IMR-90 (cell line): ENCODE results near the gene ERCC1. TPM values are rescaled to one million over a fixed set of nuclear protein-coding genes. Genes with fewer than 3 reads are reported as not detected.

Experiments used
- ATAC-seq: fragments of 200-7000 bp; cut with Tn5 transposase; 2 replicates; pipeline ENCODE4 v1.9.1; 2020; ENCODE audit warnings: low read depth, mild to moderate bottlenecking, moderate library complexity
- BruUV-seq: library from RNA; stranded (reverse); fragments of 400-500 nt; replicated peaks from 2 replicates; lab custom pipeline; 2021; lab: Mats Ljungman, UMichigan
- CTCF ChIA-PET: fragments of 300-600 bp; formaldehyde crosslinking; extraction: SDS; loops from one replicate; lab custom pipeline; 2021; ENCODE audit warnings: antibody characterized with exemption; lab: Yijun Ruan, JAX
- POLR2A ChIA-PET: fragments of 300-600 bp; sonication (Branson Sonifier 250); formaldehyde crosslinking; loops from one replicate; lab custom pipeline; 2022; ENCODE audit warnings: antibody characterized with exemption; ENCODE audit not compliant: unreplicated experiment; lab: Charles Lee
- DNase-seq: peaks from one replicate; pipeline ENCODE4 v3.0.0; 2013
- H2AFZ ChIP-seq: replicated peaks from 2 replicates; pipeline ENCODE3; 2013; ENCODE audit warnings: low read length, mild to moderate bottlenecking; ENCODE audit not compliant: poor library complexity
- H2AK5ac ChIP-seq: 2 replicates; pipeline ENCODE4 v1.6.1; 2013; ENCODE audit warnings: low read depth, low read length, inconsistent platforms
- H2AK9ac ChIP-seq: replicated peaks from 2 replicates; pipeline ENCODE3; 2013; ENCODE audit warnings: mild to moderate bottlenecking, low read depth, low read length, moderate library complexity; ENCODE audit not compliant: poor library complexity
- H2BK120ac ChIP-seq: 2 replicates; pipeline ENCODE4 v1.6.1; 2013; ENCODE audit warnings: low read depth, low read length, inconsistent platforms
- H2BK15ac ChIP-seq: 3 replicates; pipeline ENCODE4 v1.6.1; 2013; ENCODE audit warnings: low read depth, low read length, inconsistent platforms
- H2BK20ac ChIP-seq: 2 replicates; pipeline ENCODE4 v1.6.1; 2013; ENCODE audit warnings: low read depth, mild to moderate bottlenecking, inconsistent platforms, low read length, moderate library complexity
- H2BK5ac ChIP-seq: 2 replicates; pipeline ENCODE4 v1.6.1; 2013; ENCODE audit warnings: mild to moderate bottlenecking, low read depth, low read length, inconsistent platforms; ENCODE audit not compliant: poor library complexity, severe bottlenecking
- H3K14ac ChIP-seq: replicated peaks from 2 replicates; pipeline ENCODE4 v1.6.1; 2013; ENCODE audit warnings: low read depth, low read length, inconsistent platforms
- H3K18ac ChIP-seq: 2 replicates; pipeline ENCODE4 v1.6.1; 2013; ENCODE audit warnings: low read depth, low read length, control low read depth
- H3K23ac ChIP-seq: 2 replicates; pipeline ENCODE4 v1.6.1; 2013; ENCODE audit warnings: low read depth, low read length, inconsistent platforms
- H3K27ac ChIP-seq: 2 replicates; pipeline ENCODE4 v1.5.1; 2013; ENCODE audit warnings: mild to moderate bottlenecking, control low read depth, low read length; ENCODE audit not compliant: insufficient read depth
- H3K27me3 ChIP-seq: 2 replicates; pipeline ENCODE4 v1.6.1; 2013; ENCODE audit warnings: low read length; ENCODE audit not compliant: control insufficient read depth, insufficient read depth
- H3K36me3 ChIP-seq: 2 replicates; pipeline ENCODE4 v1.6.1; 2013; ENCODE audit warnings: low read length, mixed read lengths; ENCODE audit not compliant: control insufficient read depth, insufficient read depth
- H3K4ac ChIP-seq: 2 replicates; pipeline ENCODE4 v1.6.1; 2013; ENCODE audit warnings: low read depth, low read length, inconsistent platforms
- H3K4me1 ChIP-seq: 2 replicates; pipeline ENCODE4 v1.6.1; 2013; ENCODE audit warnings: low read length, mixed read lengths; ENCODE audit not compliant: control insufficient read depth, insufficient read depth
- H3K4me2 ChIP-seq: 2 replicates; pipeline ENCODE4 v1.6.1; 2013; ENCODE audit warnings: low read depth, mild to moderate bottlenecking, control low read depth, low read length, moderate library complexity
- H3K4me3 ChIP-seq: 2 replicates; pipeline ENCODE4 v1.5.1; 2013; ENCODE audit warnings: low read depth, mild to moderate bottlenecking, control low read depth, low read length, moderate library complexity; ENCODE audit not compliant: insufficient read depth
- H3K56ac ChIP-seq: 2 replicates; pipeline ENCODE4 v1.6.1; 2013; ENCODE audit warnings: low read length, inconsistent platforms; ENCODE audit not compliant: insufficient read depth; ENCODE audit errors: extremely low read depth
- H3K79me1 ChIP-seq, 2 experiments: 2 replicates each; pipeline ENCODE4 v1.6.1; 2013; ENCODE audit warnings: low read length in 2 of 2, inconsistent platforms in 1 of 2, low read depth in 1 of 2
- H3K9ac ChIP-seq: 2 replicates; pipeline ENCODE4 v1.6.1; 2013; ENCODE audit warnings: low read depth, low read length, control low read depth
- H3K9me1 ChIP-seq: 2 replicates; pipeline ENCODE4 v1.6.1; 2013; ENCODE audit warnings: low read length, inconsistent platforms; ENCODE audit not compliant: insufficient read depth
- H3K9me3 ChIP-seq: 2 replicates; pipeline ENCODE4 v1.6.1; 2013; ENCODE audit warnings: low read length; ENCODE audit not compliant: control insufficient read depth, insufficient read depth
- H4K20me1 ChIP-seq: 2 replicates; pipeline ENCODE4 v1.6.1; 2013; ENCODE audit warnings: low read length, inconsistent platforms; ENCODE audit not compliant: insufficient read depth
- H4K5ac ChIP-seq: 2 replicates; pipeline ENCODE4 v1.6.1; 2013; ENCODE audit warnings: mild to moderate bottlenecking, low read depth, low read length, control low read depth
- H4K8ac ChIP-seq, 2 experiments: 2 replicates each; pipeline ENCODE4 v1.6.1; 2013; ENCODE audit warnings: low read depth in 2 of 2, low read length in 2 of 2, control low read depth in 1 of 2, inconsistent platforms in 1 of 2
- H4K91ac ChIP-seq: 2 replicates; pipeline ENCODE4 v1.6.1; 2013; ENCODE audit warnings: low read depth, low read length, inconsistent platforms; ENCODE audit not compliant: insufficient read depth
- BHLHE40 ChIP-seq: fragments of 150-350 bp; IDR thresholded peaks from 2 replicates; pipeline ENCODE4 v1.6.1; 2016; ENCODE audit warnings: mild to moderate bottlenecking, low read depth, low read length
- CEBPB ChIP-seq: IDR thresholded peaks from 2 replicates; pipeline ENCODE4 v1.6.1; 2012; ENCODE audit warnings: low read depth, low read length, improper control_type of control experiment
- CHD1 ChIP-seq: IDR thresholded peaks from 2 replicates; pipeline ENCODE4 v1.6.1; 2012; ENCODE audit warnings: low read depth, low read length, improper control_type of control experiment
- CTCF ChIP-seq: conservative IDR thresholded peaks from 2 replicates; pipeline ENCODE4 v1.5.1; 2012; ENCODE audit warnings: mild to moderate bottlenecking, low read depth, low read length, improper control_type of control experiment
- ELK1 ChIP-seq: fragments of 150-350 bp; IDR thresholded peaks from 2 replicates; pipeline ENCODE4 v1.6.1; 2016; ENCODE audit warnings: low read depth, mild to moderate bottlenecking, low read length, moderate library complexity, borderline replicate concordance
- FOS ChIP-seq: fragments of 150-350 bp; IDR thresholded peaks from 2 replicates; pipeline ENCODE4 v1.6.1; 2016; ENCODE audit warnings: low read depth, low read length
- MAFK ChIP-seq: IDR thresholded peaks from 2 replicates; pipeline ENCODE4 v1.6.1; 2012; ENCODE audit warnings: low read depth, low read length, improper control_type of control experiment
- MAZ ChIP-seq: IDR thresholded peaks from 2 replicates; pipeline ENCODE4 v1.6.1; 2012; ENCODE audit warnings: low read depth, mild to moderate bottlenecking, low read length, improper control_type of control experiment, moderate library complexity, borderline replicate concordance
- MXI1 ChIP-seq: IDR thresholded peaks from 2 replicates; pipeline ENCODE4 v1.6.1; 2012; ENCODE audit warnings: low read depth, mild to moderate bottlenecking, low read length, moderate library complexity, borderline replicate concordance
- NFE2L2 ChIP-seq: fragments of 150-350 bp; IDR thresholded peaks from 2 replicates; pipeline ENCODE4 v1.6.1; 2016; ENCODE audit warnings: low read depth, mild to moderate bottlenecking, low read length
- POLR2A ChIP-seq: IDR thresholded peaks from 2 replicates; pipeline ENCODE4 v1.6.1; 2012; ENCODE audit warnings: mild to moderate bottlenecking, low read depth, low read length
- RAD21 ChIP-seq: IDR thresholded peaks from 2 replicates; pipeline ENCODE4 v1.6.1; 2012; ENCODE audit warnings: low read length, improper control_type of control experiment
- RCOR1 ChIP-seq: IDR thresholded peaks from 2 replicates; pipeline ENCODE4 v1.6.1; 2012; ENCODE audit warnings: mild to moderate bottlenecking, low read length, improper control_type of control experiment; ENCODE audit not compliant: insufficient replicate concordance
- RFX5 ChIP-seq: IDR thresholded peaks from 2 replicates; pipeline ENCODE4 v1.8.0; 2012; ENCODE audit warnings: low read depth, mild to moderate bottlenecking, low read length, moderate library complexity
- SMC3 ChIP-seq: fragments of 150-350 bp; IDR thresholded peaks from 2 replicates; pipeline ENCODE4 v1.6.1; 2016; ENCODE audit warnings: low read depth, mild to moderate bottlenecking, antibody characterized with exemption, low read length, moderate library complexity
- USF2 ChIP-seq: fragments of 150-350 bp; IDR thresholded peaks from 2 replicates; pipeline ENCODE4 v1.6.1; 2017; ENCODE audit warnings: mild to moderate bottlenecking, antibody characterized with exemption, low read length, low read depth
- WGBS, 2 experiments: methylation state at CpG; one replicate each; pipeline versions ENCODE4 v1.1.5 to v1.1.7; 2013; ENCODE audit warnings: missing lambda C conversion rate in 2 of 2; ENCODE audit not compliant: insufficient read length in 1 of 2; ENCODE audit errors: extremely low coverage in 2 of 2; 5-methylcytosine and 5-hydroxymethylcytosine counted together
- dilution Hi-C: fragments of 300-500 bp; cut with HindIII; formaldehyde crosslinking; loops from one replicate; pipeline ENCODE4 v1.14.3; 2018; ENCODE audit warnings: low sequenced_read_pairs; ENCODE audit not compliant: unreplicated experiment
- in situ Hi-C: fragments of 300-500 bp; cut with MboI; formaldehyde crosslinking; loops from 3 replicates; pipeline ENCODE4 v1.14.3; 2019; ENCODE audit warnings: low sequenced_read_pairs, inconsistent platforms, mixed read lengths
- intact Hi-C: fragments of 100-400 bp; cut with micrococcal nuclease; formaldehyde crosslinking; loops from 2 replicates; pipeline ENCODE4 v1.10.0; 2022
- polyA plus RNA-seq, 3 experiments: library from polyadenylated mRNA; depleted of rRNA; stranded (reverse); fragments of >200 nt; gene quantifications; 2 replicates each; pipeline ENCODE4 v1.2.3, GENCODE V29; 2012; ENCODE audit warnings: low replicate concordance in 1 of 3
- total RNA-seq: library from RNA; depleted of rRNA; stranded (reverse); fragments of >200 nt; gene quantifications from 2 replicates; pipeline ENCODE4 v1.2.3, GENCODE V29; 2012

The ERCC1 gene
- total and polyA plus RNA-seq, 2 of the 4 experiments (the other 2 are of a cell fraction) = 84.2 to 132 TPM

GRCh38 chr19:45419396-45419795 is 4.3 kb downstream of the ERCC1 start:
- Histone ChIP-seq H3K79me1 (peaks cover 14 to 51% of the 10 kb centered on the region in 2 experiments), H2BK20ac (no peak overlapping the region), H2AK9ac (no peak overlapping the region), H3K36me3 (peaks cover 48% of the 10 kb centered on the region), H4K20me1 (no peaks in the 10 kb centered on the region), H3K56ac (no peak overlapping the region), H2BK5ac (no peak overlapping the region), H2AK5ac (no peak overlapping the region), H4K8ac (no peak overlapping the region), H3K4ac (no peak overlapping the region), H3K27ac (no peak overlapping the region), H3K9me3 (no peaks in the 10 kb centered on the region), H3K23ac (no peak overlapping the region), H3K4me3 (no peak overlapping the region), H3K27me3 (no peaks in the 10 kb centered on the region), H2BK15ac (no peak overlapping the region), H3K14ac (no peak overlapping the region), H2AFZ (no peak overlapping the region), H3K9me1 (no peaks in the 10 kb centered on the region; the same call in 1 of the 2 replicates), H3K18ac (no peak overlapping the region), H3K4me1 (peaks cover 5% of the 10 kb centered on the region), H2BK120ac (no peak overlapping the region), H4K5ac (no peak overlapping the region), H3K9ac (no peak overlapping the region), H3K4me2 (no peak overlapping the region), H4K91ac (no peak overlapping the region)
- ATAC-seq (no peak), DNase-seq (no peak)
- POLR2A ChIA-PET = no interaction called here
- TF ChIP-seq POLR2A = no peak
- TF ChIP-seq RCOR1 = no peak
- no peak for TF ChIP-seq SMC3
- no peak for TF ChIP-seq CHD1
- TF ChIP-seq BHLHE40 = no peak
- TF ChIP-seq CEBPB = no peak
- no peak for TF ChIP-seq NFE2L2
- no peak for TF ChIP-seq USF2
- TF ChIP-seq CTCF = no peak
- TF ChIP-seq MXI1 = no peak
- TF ChIP-seq MAFK = no peak
- TF ChIP-seq ELK1 = no peak
- no peak for TF ChIP-seq FOS
- no peak for TF ChIP-seq RFX5
- no peak for TF ChIP-seq MAZ
- no peak for TF ChIP-seq RAD21
- WGBS, 2 experiments = 83% methylated on average over 1 of the region's 4 CpGs; no CpG with 5 or more reads in 1 of the 2 experiments
- no TSS peak for BruUV-seq
- intact Hi-C loops = no loop called here
- in situ Hi-C loops = no loop called here
- dilution Hi-C loops = no loop called here
- CTCF ChIA-PET = no interaction called here
